GM21576 (cell line): ENCODE results near the gene TMEM259.
"Not testable (repeated sequence)": the region's sequence is repeated elsewhere in the genome, so short reads cannot be mapped to it uniquely, and the experiment has no call there.

ENCODE experiments used
- ATAC-seq: cut with Tn5 transposase; IDR thresholded peaks from one replicate; pipeline ENCODE4 v1.9.1; 2021; ENCODE audit warnings: mild to moderate bottlenecking, moderate library complexity; ENCODE audit not compliant: unreplicated experiment

Gene TMEM259

DNA sequence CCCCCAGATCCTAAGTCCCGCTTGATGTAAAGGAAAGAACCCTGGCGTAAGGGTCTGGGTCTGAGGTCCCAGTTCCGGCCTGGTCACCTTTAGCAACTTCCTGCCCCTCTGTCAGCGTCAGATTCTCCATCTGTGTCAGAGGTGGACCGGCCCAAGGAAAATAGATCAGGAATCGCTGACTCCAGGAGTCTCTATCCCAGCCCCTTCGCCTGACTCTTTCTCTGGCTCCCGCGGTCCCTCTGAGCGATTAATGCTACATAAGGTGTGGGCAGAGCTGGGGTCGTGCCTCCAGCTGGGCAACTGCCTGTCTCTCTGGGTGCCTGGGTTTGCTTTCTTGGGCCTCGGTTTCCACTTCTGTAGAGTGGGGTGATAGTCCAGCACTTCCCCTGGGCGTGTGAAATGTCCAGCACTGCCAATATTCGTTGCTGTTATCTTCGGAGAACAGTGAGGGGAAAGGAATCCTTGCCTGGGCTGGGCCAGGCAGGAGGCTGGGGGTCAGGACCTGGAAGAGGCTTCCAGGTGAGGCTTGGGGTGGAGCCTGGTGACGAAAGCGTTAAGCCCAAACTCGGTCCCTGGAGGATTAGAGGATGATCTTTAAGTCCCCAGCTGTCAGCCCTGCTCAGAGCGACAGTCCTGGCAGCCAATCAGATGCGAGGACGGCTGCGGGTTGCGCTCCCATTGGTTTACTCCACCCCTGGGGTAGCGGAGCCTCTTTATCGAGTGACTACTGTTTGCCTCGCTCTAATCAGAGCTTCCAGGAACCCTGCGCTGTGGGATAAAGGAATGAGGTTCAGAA lies 19.8 kb upstream of the TMEM259 start:
- ATAC-seq, result peak; percentile 36

GRCh38 chr19:1039646-1040475 lies 18.9 kb upstream of the TMEM259 start, which contains the start of gene ABCA7:
ABCA7 (plus strand) TSS chr19:1040107; CDS start chr19:1041362, 1,255 bp downstream.
- peak; percentile 66 for ATAC-seq

DNA sequence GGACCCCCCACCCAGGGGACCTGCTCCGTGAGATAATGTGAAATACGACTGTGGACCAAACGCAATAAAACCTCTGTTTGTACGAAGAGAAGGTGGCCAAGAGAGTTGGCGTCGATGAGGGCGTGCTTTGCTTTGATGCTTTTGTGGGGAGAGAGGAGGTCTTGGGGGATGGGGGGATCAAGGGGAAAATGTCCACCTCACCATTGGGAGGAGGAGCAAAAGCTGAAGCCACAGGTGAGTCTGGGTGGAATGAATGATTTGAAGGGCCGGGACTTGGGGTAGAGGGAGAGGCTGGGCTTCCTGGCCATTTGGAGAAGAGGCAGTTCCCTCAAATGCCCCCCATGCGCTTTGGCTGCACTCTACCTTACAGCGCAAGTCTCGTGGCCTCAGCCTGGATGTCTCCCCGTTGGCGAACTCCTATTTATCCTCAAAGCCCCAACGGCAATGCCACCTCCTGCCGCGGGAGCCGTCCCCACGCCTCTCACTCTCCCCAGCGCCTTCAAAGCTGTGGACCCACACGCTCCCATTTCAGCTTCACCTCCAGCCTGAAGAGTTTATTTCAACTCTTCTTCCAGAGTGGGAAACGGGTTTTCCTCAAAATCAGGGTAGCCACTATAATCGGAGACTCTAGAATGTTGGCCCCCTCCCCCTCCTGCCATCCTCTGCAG lies 18.2 kb upstream of the TMEM259 start:
- no peak for ATAC-seq

GRCh38 chr19:1037621-1038064 lies 16.7 kb upstream of the TMEM259 start:
- no peak for ATAC-seq

DNA sequence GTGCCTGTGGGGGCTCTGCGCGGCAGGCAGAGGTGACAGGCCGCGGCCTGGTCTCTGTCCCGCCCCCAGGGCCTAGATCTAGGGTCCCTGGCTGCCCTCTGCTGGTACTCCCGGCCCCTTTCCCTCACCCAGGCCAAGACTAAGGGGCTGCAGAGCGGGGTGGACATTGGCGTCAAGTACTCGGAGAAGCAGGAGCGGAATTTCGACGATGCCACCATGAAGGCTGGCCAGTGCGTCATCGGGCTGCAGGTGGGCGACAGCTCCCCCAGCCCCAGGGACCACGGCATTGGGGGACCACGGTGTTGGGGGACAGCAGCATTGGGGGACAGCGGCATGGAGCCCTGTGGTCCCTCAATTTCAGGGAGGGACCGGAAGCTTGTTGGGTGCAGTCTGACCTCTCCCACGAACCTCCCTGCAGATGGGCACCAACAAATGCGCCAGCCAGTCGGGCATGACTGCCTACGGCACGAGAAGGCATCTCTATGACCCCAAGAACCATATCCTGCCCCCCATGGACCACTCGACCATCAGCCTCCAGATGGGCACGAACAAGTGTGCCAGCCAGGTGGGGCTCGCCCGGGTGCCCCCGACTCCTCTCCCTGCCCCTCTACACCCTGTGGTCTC lies 15.2 kb upstream of the TMEM259 start:
- ATAC-seq, result no peak

- no peak for ATAC-seq
Measured at GRCh38 chr19:1032264-1032867, 11.4 kb upstream of the TMEM259 start.

DNA sequence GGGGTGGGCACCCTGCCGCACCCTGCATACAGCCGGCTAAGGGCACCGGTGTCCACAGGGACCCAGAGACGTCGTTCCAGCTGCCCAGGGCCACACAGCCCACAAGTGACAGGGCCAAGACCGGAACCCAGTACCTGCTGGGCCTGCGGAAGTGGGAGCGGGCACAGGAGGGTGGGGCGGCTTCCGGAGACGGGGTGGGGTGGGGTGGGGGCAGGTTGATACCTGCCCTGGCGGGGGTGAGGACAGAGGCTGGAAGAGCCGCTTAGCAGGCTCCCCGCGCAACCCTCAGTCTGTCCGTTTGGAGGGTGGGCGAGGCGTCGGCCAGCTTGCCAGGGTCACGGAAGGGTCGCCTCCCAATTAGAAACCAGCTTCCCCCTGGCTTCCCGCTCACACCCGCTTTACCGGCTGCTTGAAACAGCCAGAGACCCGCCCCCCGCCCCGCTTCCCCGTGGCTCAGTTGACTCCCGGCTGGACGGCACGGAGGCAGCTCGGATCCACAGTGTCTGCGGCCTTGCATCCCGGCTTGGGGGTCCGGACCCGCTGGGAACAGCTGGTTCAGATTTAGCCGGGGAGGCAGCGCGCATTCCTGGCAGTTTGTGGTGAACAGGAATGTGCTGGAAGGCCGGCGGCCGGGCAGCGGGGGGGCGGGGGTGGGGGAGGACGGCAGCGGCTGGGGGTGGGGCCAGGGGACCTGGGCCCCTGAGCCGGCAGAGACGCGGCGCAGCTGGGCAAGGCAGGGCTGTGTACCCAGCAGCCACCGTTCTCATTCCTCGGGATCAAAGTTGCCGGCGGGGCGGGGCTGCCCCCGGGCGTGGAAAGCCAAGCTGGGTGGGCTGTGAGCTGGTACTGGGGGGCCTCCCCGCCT lies 7.4 kb upstream of the TMEM259 start:
- ATAC-seq, result no peak

DNA sequence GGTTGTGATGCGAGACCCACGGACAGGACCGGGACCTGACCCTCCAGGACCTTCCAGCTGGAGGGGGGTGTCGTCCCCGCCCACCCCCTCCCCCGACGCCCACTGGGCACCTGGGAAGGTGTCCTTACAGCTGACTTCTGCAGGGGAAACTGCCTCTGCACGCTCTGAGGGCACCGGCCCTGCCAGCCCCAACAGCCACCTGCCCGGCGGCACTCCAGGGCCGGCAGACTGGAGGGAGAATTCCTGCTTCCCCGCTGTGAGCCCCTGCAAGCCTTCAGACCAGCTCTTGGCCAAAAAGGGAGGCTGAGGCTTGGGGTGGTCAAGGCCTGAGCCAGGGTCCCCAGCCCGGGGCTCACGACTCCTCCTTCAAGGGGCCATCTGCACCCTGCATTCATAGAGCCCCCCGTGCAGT lies 6.7 kb upstream of the TMEM259 start:
- ATAC-seq, result no peak

DNA sequence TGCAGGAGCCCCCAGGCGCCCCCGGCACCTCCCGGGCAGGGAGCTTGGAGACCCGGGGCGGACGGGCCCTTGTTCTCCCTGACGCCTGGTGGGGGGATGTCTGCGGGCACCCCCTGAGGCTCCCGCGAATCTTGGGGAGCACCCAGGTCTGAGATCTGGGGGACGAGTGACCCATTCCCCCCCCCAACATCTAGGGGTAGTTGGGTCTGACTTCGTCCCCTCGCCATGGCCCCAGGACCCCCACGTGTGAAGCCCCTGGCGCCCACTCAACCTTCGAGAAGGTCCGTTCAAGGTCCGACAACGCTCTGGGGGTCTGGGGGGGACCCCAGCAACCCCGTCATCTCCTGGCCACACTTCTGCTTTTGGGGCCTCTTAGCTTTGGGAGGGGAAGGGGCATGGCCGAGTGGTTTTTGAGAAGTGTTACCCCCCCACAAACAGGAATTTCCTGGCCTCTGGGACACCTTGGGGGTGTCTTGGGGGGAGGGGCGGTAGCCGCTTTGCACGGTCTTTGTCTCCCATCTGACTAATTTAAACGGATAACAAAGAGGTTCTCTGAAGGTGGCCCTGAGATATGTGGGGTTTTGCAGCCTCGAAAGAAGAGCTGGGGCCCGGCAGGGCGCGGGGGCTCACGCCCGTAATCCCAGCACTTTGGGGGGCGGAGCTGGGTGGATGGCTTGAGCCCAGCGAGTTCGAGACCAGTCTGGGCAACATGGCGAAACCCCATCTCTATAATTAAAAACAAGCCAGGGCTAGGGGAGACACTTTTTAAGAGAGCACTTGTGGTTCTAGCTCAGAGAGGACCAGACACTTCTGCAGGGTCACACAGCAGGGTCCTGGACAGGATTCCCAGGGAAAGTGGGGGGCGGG lies 6.1 kb upstream of the TMEM259 start:
- no peak for ATAC-seq

DNA sequence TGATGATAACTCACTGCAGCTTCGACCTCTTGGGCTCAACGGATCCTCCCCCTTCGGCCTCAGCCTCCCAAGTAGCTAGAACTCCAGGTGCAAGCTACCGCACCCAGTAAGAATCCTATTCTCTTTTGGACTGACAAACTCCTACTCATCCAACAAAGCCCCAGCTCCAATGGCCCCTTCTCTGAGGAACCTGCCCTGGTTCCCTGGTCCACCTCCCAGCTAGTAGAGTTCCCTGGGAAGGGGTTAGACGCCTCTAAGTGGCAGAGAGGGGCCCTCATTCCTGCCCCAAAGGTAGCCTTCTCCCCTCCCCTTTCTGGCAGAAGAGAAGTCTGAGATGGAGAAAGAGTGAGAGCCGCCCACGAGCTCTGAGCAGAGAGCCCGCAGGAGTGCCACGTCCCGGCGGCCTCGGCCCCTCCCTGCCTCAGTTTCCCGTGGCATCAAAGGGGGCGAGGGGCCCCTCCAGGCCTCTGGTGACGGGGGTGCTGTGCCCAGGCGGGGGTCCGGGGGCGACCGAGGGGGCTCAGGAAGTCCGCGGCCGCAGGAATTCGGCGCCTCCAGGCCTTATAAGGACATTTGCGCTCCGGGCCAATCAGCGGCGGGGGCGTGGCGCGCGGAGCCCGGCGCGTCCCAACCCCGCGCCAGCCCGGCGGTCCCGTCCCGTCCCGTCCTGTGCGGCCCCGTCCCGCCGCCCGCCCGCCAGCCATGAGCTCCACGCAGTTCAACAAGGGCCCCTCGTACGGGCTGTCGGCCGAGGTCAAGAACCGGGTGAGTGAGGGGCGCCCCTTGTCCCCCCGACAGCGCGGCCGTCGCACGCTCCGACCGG lies 5.2 kb upstream of the TMEM259 start, which contains the start of gene CNN2:
Gene CNN2, plus strand, starts transcription at position 649 of the 823 bp plus-strand sequence. Its CDS starts 54 bp downstream, at position 703.
- no peak for ATAC-seq

DNA sequence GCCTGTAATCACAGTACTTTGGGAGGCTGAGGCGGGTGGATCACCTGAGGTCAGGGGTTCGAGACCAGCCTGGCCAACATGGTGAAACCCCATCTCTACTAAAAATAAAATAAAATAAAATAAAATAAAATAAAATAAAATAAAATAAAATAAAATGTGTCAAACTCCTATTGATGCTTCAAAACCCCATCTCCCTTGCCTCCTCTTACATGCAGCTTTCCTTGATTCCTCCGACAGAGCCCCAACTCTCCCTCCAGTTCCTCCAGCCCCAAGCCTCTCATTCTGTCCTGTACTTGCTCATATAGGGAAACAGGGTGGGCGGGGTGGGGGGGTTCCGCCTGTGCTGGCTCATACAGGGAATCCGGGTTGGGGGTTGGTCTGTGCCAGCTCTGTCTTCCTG lies 4.2 kb upstream of the TMEM259 start:
- not testable (repeated sequence) for ATAC-seq

- not testable (repeated sequence) for ATAC-seq
Measured at GRCh38 chr19:1023883-1024188, 2.9 kb upstream of the TMEM259 start.

GRCh38 chr19:1019980-1020867 lies 699 bp downstream of the TMEM259 start:
- ATAC-seq, result no peak

- no peak for ATAC-seq
Measured at GRCh38 chr19:1019616-1019961, 1.3 kb downstream of the TMEM259 start.

GRCh38 chr19:1018932-1019615 lies 1.8 kb downstream of the TMEM259 start:
- ATAC-seq, result no peak

DNA sequence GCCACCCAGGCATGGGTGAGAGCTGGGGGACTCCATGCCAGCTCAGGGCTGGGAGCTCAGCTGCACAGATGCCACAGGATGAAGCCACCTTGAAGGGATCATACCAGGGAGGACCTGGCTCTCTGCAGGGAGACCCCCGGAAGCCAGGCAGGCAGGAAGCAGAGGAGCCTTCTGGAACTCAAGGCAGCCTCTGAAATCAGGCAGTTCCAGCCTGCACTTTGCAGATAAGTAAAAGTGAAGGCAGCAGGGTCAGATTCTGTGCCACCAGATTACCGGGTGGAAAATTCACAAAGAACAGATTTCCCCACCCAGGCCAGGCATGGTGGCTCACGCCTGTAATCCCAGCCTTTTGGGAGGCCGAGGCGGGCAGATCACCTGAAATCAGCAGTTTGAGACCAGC lies 2.5 kb downstream of the TMEM259 start:
- ATAC-seq, result no peak
